ENCODE data around the gene KRTAP16-1.

The KRTAP16-1 gene

GRCh38 chr17:41338961-41339485, 29.9 kb upstream of the KRTAP16-1 start:
- in situ Hi-C loops (cut with HindIII; ENCODE audit: low pct_ligation_motif_present, low sequenced_read_pairs): no loop called here
- no peak for TF ChIP-seq CTCF (IDR thresholded peaks at IDR 0.05; ENCODE audit: low read depth, low read length, missing control alignments)
- H3K4me3 ChIP-seq (ENCODE audit: low read depth, low read length): no peak overlapping the region
- no peaks in the 10 kb centered on the region for H3K27me3 ChIP-seq (replicated peaks)
- H3K36me3 ChIP-seq (replicated peaks): no peaks in the 10 kb centered on the region
- no peak for DNase-seq
- no peak overlapping the region for H3K27ac ChIP-seq

GRCh38 chr17:41335747-41336146, 26.6 kb upstream of the KRTAP16-1 start:
- in situ Hi-C loops (cut with HindIII; ENCODE audit: low pct_ligation_motif_present, low sequenced_read_pairs): no loop called here
- no peak overlapping the region for H3K4me3 ChIP-seq (ENCODE audit: low read depth, low read length)
- TF ChIP-seq CTCF (IDR thresholded peaks at IDR 0.05; ENCODE audit: low read depth, low read length, missing control alignments): no peak
- no peak overlapping the region for H3K27ac ChIP-seq
- no peaks in the 10 kb centered on the region for H3K27me3 ChIP-seq (replicated peaks)
- no peaks in the 10 kb centered on the region for H3K36me3 ChIP-seq (replicated peaks)
- DNase-seq: no peak

- in situ Hi-C loops (cut with HindIII; ENCODE audit: low pct_ligation_motif_present, low sequenced_read_pairs): no loop called here
- Histone ChIP-seq H3K27me3 (replicated peaks) (no peaks in the 10 kb centered on the region), H3K4me3 (ENCODE audit: low read depth, low read length) (no peak overlapping the region), H3K27ac (no peak overlapping the region), H3K36me3 (replicated peaks) (no peaks in the 10 kb centered on the region)
- no peak for DNase-seq
- TF ChIP-seq CTCF (IDR thresholded peaks at IDR 0.05; ENCODE audit: low read depth, low read length, missing control alignments): no peak
These were observed 25.5 kb upstream of the KRTAP16-1 start for GRCh38 chr17:41334385-41335305.

GRCh38 chr17:41333836-41334235, 24.7 kb upstream of the KRTAP16-1 start:
- Histone ChIP-seq H3K36me3 (replicated peaks) (no peaks in the 10 kb centered on the region), H3K27ac (no peak overlapping the region), H3K27me3 (replicated peaks) (no peaks in the 10 kb centered on the region), H3K4me3 (ENCODE audit: low read depth, low read length) (no peak overlapping the region)
- no peak for TF ChIP-seq CTCF (IDR thresholded peaks at IDR 0.05; ENCODE audit: low read depth, low read length, missing control alignments)
- in situ Hi-C loops (cut with HindIII; ENCODE audit: low pct_ligation_motif_present, low sequenced_read_pairs): no loop called here
- DNase-seq: no peak

GRCh38 chr17:41333098-41333497, 24.0 kb upstream of the KRTAP16-1 start:
- TF ChIP-seq CTCF (IDR thresholded peaks at IDR 0.05; ENCODE audit: low read depth, low read length, missing control alignments): no peak
- Histone ChIP-seq H3K27ac (no peak overlapping the region), H3K4me3 (ENCODE audit: low read depth, low read length) (no peak overlapping the region), H3K27me3 (replicated peaks) (no peaks in the 10 kb centered on the region), H3K36me3 (replicated peaks) (no peaks in the 10 kb centered on the region)
- DNase-seq: no peak
- in situ Hi-C loops (cut with HindIII; ENCODE audit: low pct_ligation_motif_present, low sequenced_read_pairs): no loop called here
